ENCODE data around the gene EEF1AKMT3. TPM values are rescaled to one million over a fixed set of nuclear protein-coding genes. Genes with fewer than 3 reads are reported as not detected.
"Not testable (repeated sequence)": the region's sequence is repeated elsewhere in the genome, so short reads cannot be mapped to it uniquely, and the experiment has no call there.

The EEF1AKMT3 gene
- total RNA-seq, 1 donor from 2014 or later = 4.5 TPM

DNA sequence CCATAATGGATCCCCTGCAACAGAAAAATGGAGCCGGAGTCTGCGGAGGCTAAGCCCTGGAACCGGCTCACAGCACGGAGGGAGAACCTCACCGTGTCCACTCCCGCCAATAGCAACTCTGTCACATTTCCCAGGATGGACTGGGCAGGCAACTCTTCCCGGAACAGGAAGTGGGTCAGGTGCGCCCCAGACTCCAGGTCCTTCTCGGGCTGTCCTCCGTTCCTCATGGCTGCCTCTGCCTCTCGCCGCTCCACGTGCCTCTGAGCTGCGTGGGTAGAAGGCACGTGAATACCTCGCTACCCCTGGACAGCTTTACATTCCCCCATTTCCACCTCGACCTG, 7.8 kb upstream of the EEF1AKMT3 start:
- no peak for DNase-seq (ENCODE audit: low read depth in 2 of 2)

DNA sequence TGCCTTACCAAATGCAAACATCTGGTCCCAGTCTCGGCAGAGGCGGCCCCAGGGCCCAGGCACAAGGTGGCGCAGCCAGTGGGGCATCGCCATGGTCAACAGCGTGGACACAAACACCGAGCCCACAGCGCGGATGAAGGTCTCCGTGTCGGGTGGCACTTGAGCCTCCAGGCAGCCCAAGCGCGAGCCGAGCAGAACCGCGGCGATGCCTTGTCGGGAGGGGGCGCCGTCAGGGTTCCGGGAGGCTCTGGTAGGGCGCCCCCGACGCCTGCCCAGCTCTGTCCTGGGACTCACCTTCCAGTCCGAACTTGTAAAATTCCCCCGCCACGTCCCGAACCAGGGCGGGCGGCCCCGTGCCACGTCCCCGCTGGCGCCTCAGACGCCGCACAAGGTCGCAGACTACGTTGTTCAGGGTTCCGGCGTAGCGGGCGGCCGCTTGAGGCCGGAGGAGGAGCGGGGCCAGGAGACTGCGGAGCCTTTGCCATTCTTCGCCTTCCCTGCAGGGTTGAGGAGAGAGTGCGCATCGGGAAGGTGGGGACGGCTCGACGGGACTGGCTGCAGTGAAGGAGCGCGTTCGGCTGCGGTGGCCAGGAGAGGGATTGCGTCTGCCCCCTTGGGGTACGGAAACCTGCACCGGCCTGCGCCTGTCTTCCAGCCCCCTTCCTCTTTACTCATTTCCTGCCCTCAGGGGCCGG, 7.3 kb upstream of the EEF1AKMT3 start:
- DNase-seq (ENCODE audit: low read depth in 2 of 2) = peak in 1 of 2 donors; percentile 42

DNA sequence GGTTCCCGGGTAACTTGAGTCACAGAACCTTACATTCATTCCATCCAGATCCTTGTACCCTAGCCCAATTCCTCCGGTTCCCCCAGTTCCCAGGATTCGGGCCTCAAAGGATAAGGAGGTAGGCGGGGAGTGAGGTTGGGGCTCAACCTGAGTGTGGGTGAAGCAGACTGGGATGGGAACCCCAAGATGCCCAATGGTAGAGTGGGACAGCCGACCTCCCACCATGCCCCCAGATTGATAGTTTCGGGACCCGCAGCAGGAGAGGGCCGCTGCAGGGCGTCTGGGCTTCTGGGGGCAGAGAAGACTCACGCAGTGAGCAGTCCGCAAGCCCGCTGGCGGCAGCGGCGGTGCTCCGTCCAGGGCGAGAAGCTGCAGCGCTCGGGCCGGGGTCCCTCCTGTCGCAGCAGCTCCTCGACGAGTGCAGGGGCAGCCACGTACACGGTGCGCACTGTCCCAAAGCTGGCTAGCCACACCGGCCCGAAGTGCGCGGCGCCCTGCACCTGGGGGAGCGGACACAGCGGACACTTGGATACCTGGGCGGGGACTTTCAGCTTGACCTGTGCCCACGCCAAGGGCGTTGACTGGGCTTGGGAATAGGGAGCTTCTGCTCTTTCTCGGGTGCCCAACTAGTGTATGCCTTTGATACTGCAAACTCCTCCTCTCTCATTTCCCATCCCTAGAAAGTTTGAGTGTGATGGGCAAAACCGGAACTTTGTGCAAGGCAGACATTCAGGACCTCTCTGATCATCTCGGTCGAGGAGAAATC, 6.5 kb upstream of the EEF1AKMT3 start:
- no peak for DNase-seq (ENCODE audit: low read depth in 2 of 2)

DNA sequence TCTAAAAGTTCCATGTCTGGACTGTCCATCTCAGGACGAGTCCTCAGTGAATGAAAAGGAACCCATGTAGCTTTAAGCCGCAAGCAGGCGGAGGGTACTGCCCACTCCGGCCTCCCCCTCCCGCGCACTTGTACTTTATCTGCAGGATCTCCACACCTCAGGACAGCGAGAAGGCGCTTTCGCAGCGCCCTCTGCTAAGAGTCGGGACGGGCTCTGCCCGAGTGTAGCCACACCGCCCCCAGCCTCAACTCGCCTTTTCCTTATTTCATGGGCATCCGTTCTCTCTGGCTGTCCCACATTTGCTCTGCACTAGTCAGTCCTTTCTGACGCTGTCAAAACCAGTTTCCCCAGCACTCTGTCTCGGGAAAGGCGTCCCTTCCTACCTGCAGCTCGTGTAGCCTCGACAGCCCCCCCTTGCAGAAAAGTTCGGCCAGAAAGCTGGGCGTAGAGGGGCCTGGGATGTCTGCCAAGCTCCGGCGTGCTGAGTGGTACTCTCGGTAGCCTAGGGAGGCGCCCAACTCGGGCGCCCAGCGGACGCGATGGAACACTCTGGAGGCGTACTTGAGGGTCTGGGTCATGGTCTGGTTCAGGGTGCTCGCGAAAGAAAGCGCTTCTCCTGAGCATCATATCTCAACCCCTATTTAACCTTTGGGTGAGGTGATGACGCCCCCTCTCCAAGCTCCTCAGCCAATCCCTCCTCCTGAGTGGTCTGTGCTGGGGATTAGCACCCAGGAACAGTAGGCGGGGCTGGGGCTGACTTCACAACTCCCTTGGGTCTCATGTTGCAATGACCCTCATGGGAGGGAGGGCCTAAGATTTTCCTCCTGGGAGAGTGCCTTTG, 5.7 kb upstream of the EEF1AKMT3 start, which contains the start of gene CYP27B1:
CYP27B1 (minus strand) TSS at position 615 of the 841 bp plus-strand sequence; CDS start at position 578, 37 bp downstream.
- DNase-seq (ENCODE audit: low read depth in 2 of 2) = no peak

DNA sequence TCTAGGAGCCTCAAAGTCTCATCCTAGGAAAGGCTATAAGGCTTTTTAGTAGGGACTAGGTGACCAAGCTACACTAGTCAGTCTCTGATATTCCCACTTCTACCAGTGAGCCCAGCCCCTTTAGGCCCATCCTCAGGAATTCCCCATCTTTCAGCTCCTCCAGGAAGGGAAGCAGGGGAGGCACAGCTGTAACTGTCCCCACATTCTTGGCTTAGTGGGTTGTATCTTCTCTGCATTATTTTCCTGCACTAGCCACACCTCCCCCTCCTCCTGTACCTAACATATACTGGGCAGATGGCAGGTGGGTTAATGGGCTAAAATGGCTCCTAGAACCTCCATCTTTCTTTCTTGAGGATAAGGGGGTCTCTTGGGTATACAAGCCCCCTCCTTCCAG, 5.1 kb upstream of the EEF1AKMT3 start:
- no peak for DNase-seq (ENCODE audit: low read depth in 2 of 2)

DNA sequence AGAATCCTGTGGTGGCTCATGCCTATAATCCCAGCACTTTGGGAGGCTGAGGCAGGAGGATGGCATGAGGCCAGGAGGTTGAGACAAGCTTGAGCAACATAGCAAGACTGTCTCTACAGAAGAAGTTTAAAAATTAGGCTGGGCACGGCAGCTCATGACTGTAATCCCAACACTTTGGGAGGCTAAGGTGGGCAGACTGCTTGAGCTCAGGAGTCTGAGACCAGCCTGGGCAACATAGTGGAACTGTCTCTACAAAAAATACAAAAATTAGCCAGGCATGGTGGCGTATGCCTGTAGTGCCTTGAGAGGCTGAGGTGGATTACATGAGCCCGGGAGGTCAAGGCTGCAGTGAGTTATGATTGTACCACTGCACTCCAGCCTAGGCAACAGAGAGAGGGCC, 4.5 kb upstream of the EEF1AKMT3 start:
- DNase-seq (ENCODE audit: low read depth in 2 of 2) = no peak

DNA sequence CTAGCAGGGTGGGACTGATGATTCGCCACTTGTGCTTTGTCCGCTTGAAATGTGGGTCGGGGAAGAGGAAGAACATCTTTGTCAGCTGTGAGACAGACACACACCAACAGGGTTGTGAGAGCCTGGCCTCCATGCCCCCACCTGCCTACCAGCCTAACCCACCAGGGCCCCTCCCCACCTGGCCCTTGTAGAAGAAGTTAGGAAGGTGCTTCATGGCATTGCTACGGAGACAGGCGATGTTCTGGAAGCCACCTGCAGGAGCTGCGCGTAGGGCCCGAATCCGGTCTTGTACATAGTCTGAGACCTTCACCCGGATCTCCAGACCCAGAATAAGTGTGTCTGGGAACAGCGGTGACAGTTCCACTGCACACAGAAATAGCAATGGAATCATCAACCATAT, 2.8 kb upstream of the EEF1AKMT3 start:
- DNase-seq (ENCODE audit: low read depth in 2 of 2) = no peak

DNA sequence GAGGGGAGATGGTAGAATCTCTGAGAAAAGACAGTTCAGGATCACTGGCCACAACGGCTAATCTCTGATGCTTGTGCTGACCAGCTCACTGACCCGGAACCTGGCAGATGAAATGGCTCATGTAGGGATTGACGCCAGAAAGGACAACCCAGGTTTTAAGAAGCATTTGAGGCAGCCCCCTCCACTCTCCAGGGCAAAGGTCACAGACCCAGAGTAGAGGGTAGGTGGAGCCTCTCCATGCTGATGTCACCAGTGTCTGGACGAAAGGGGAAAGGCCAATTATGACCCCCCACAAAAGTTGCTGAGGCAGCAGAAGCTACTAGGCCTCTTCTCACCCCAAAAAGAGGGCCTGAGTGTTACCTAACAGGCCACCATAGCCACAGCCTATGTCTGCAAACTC, 1.7 kb upstream of the EEF1AKMT3 start:
- DNase-seq (ENCODE audit: low read depth in 2 of 2) = no peak

DNA sequence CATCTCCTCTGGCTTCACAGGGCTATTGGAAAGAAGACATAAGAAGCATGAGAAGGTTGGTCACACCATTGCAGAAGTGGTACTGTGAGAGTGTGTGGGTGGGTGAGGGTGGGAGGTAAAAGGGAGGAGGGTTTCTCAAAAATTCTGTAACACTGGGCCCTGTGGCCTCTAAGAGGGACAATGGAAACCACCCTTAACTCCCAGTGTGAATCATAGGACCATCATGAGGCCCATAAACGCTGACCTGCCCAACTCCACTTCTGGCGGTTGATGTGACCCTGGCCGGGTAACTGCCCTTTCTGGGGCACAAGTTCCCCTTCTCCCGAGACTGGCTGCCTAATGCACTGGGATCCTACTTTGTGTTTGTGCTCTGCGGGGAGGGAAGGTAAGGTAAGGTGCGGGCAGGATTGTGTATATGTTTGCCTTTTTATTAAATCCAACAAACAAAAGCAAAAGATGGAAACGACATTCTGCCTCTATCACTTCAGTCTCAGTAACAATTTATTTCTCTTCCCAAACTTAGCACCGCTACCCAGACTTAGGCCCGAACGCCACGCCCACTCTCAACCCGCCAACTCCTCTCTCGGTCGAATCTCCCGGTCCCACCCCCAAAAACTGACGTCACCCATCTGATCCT, 1.1 kb upstream of the EEF1AKMT3 start:
- DNase-seq (ENCODE audit: low read depth in 2 of 2) = peak; percentile 75 to 91

DNA sequence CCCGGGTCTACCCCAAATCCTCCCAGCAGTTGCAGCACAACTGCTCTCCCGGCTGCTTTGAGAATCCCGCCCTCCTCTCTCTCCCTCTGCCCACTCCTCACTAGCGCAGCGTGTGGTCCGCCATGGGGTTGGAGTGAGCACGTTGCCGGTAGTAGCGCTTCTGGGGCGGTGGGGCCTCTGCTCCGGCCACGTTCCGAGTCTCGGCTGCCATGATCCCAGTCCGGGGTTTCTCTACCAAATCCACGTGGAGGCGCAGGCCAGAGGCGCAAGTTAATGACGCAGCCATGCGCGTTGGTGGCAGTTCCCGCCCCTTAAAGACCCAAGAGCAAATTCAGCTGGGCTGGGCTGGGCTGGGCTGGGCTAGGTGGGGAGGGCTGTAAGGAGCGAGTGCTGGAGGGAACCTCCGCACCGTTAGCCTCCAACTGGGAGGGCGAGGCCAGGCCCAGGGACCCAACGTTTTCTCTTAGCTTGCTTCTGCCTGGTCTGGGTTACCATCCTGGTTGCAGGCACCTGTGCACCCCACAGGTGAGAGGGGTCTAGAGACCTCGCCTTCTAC, 463 bp upstream of the EEF1AKMT3 start, which contains the start of gene METTL1:
METTL1 (minus strand) TSS at position 233 of the 556 bp plus-strand sequence; CDS start at position 211, 22 bp downstream.
- peak; percentile 93 to 98 for DNase-seq (ENCODE audit: low read depth in 2 of 2)

DNA sequence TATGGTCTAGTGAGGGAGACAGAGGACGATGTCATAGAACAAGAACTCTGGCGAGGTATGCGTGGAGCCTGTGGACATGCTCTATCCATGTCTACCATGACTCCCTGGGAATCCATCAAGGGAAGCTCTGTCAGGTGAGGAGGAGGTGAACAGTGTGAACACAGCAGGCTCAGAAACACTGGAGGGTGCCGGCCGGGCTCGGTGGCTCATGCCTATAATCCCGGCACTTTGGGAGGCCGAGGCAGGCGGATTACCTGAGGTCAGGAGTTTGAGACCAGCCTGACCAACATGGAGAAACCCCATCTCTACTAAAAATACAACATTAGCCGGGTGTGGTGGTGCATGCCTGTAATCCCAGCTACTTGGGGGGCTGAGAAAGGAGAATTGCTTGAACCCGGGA, 2.2 kb downstream of the EEF1AKMT3 start:
- not testable (repeated sequence) for DNase-seq (ENCODE audit: low read depth in 2 of 2)

DNA sequence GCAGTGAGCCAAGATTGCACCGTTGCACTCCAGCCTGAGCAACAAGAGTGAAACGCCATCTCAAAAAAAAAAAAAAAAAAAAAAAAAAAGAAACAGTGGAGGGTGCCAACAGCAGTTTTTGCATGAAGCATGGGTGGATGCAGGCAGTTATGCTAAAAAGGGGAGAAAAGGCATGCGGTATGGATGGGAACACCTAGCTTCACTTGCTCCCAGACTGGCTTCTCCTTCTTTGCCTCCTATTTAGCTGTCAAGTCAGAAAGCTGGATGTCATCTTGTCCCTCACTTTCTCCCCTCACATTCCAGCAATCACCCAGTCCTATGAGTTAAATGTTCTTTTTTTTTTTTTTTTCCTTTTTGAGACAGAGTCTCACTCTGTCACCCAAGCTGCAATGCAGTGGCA, 2.6 kb downstream of the EEF1AKMT3 start:
- no peak for DNase-seq (ENCODE audit: low read depth in 2 of 2)

DNA sequence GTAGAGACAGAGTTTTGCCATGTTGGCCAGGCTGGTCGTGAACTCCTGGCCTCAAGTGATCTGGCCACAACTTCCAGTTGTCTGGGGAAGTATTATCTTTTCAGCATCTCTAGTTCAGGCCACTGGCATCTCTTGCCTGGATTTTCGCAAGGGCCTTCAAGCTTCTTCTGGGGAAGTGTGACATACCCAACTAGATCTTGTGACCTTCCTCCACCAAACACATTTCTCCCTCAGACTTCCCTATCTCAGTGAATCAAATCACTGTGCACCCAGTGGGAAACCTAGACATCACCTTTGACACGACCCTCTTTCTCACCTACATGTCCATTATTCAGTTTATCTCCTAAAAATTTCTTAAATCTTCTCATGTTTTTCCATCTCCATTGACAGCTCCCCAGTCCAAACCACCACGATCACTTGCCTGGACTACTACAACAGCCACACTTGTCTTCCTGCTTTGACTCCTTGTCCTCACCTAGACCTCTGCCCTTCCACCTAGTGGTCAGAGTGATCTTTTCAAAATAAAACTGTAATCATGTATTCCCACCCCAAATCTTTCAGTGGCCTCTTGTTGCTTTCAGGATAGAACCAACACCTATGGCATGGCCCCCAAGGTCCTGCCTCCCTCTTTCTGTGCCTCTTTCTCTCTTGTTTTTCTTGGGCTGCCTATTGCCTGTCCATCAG, 3.3 kb downstream of the EEF1AKMT3 start:
- no peak for DNase-seq (ENCODE audit: low read depth in 2 of 2)

DNA sequence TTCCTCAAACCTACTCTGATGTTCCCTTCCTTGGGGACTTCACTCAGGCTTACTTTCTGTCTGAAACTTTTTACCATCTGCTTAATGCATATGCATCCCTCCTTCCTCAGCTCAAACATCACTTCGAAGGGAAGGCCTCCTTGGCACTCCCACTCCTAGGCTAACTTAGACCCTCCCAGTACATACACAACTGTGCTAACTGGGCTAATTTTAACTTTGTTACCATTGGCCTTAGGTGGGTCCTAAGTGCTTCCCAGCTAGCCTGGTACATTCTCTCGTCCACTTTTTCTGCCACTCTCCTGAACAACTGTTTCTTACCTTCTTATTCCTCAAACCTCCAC, 3.8 kb downstream of the EEF1AKMT3 start:
- DNase-seq (ENCODE audit: low read depth in 2 of 2) = no peak

DNA sequence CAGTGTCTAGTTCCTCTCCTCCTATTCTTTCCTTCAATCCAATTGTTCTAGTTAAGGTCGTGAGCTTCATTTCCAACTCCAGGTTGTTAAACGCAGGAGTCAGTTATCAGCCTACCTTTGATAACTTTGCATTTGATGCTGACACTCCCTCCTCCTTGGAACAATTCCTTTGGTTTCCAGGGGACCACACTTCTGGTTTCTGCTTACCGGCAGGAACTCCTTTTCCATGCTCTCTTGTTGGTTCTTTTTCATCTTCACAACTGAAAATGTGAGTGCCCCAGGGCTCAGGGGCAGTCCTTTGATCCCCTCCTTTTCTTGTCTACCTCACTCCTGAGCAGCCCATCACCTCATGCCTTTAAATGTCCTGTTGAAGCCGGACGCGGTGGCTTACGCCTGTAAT, 5.0 kb downstream of the EEF1AKMT3 start:
- DNase-seq (ENCODE audit: low read depth in 2 of 2) = no peak

DNA sequence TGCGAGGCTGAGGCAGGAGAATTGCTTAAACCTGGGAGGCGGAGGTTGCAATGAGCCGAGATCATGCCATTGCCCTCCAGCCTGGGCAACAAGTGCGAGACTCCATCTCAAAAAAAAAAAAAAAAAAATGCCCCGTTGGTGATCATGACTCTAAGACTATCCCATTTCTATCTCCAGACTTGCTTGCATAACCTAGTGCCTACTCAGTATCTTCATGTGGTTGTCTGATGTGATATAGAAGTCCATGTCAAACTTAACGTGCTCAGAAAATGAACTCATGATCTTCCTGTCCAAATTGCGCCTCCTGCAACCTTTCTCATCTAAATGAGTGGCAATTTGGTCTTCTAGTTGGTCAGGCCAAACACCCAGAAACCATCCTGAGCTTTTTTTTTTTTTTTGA, 5.5 kb downstream of the EEF1AKMT3 start:
- no peak for DNase-seq (ENCODE audit: low read depth in 2 of 2)

DNA sequence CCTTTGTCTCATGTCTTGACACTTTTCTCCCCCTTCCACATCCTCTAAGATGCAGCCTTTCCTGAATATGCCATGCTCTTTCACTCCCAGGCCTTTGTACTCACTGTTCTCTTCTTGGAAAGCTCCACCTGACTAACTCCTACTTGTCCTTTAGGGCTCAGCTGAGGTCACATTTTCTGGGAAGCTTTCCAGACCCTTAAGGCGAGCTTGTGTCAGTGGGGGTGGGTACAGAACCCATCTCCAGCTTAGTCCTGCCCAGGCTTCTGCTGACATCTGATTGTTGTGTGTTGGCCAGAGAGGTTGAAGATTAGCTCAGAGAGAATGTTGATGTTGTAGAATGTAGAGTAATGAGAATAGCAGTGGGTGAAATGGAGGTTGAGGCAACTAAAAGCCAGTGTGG, 7.3 kb downstream of the EEF1AKMT3 start:
- no peak for DNase-seq (ENCODE audit: low read depth in 2 of 2)

DNA sequence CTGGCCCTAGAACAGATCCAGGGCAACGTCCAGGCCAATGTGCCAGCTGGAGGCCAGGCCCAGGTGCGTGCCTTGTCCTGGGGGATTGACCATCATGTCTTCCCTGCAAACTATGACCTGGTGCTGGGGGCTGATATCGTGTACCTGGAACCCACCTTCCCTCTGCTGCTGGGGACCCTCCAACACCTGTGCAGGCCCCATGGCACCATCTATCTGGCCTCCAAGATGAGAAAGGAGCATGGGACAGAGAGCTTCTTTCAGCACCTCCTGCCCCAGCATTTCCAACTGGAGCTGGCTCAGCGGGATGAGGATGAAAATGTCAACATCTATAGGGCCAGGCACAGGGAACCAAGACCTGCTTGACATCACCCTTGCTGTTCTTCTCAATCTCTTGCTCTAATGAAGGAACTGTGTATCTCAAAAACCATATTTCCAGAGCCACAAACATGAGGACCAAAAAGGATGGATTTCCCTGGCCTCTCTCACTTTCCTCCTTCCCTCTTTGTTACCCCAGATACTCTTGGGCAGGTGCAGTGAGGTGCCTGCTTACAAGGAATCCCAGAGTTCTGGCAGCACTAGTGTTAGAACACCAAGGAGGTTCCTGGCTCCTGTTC, 8.0 kb downstream of the EEF1AKMT3 start:
- DNase-seq (ENCODE audit: low read depth in 2 of 2) = no peak

DNA sequence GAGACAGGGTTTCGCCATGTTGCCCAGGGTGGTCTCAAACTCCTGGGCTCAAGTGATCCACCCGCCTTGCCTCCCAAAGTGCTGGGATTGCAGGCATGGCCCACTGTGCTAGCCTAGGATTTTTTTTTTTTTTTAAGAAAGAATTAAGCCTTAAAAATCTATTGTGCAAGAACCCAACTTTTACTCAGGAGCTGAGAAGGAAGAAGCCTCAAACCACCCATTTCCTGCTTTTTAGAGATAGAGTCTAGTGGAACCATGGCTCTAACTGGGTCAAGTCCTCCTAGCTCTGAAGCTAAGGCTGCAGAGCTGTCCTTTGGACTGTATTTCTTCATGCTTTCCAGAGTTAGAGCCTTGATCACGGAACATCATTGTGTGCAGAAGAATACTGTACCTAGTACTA, 8.8 kb downstream of the EEF1AKMT3 start:
- no peak for DNase-seq (ENCODE audit: low read depth in 2 of 2)

DNA sequence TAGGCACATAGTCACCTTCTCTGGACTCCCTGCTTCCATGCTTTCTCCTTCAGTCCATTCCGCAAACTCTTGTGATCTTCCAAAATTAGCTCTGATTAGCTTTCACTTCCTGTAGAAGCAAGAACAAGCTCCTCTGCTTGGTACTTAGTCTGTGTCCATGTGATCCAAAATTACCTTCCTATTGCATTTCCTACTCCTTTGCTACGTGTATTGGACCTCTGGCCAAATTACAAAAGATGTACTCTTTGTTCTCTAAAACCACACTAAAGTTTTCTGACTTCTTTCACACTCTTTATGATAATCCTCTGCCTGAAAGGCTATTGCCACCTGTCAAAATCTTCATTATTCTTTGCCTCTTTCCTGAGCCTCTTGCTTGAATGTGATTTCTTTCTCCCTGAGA, 9.4 kb downstream of the EEF1AKMT3 start:
- no peak for DNase-seq (ENCODE audit: low read depth in 2 of 2)

Data from dermis microvascular lymphatic vessel endothelial cell (primary cell).